ENCODE results near the gene BLOC1S4.

BLOC1S4 gene

DNA sequence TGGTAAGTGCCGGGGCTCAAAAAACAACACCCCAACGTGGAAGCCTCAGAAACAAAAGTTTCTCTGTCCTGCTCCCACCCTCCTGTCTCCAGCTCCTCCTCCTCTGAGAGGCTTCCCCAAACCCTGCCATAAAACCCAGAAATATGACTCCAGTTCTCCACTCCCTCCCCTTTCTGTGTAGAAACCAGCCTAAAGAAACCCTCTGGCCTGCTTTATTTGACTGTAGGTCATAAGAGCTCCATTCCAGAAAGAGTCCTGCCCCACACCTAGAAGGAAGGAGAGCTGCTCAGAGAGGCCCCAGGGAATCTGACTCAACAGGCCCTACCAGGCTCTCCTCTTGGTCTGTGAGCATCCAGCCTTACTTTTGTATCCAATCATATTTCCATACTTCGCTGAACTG lies 23.2 kb upstream of the BLOC1S4 start:
- no peak for DNase-seq

- no peak for DNase-seq
Observed at GRCh38 chr4:6693231-6694176, 22.5 kb upstream of the BLOC1S4 start, which contains the start of gene S100P. Gene S100P (plus strand): TSS chr4:6693878. CDS start chr4:6693933, 55 bp downstream.

GRCh38 chr4:6694177-6694901 lies 21.6 kb upstream of the BLOC1S4 start:
- no peak for DNase-seq

- DNase-seq: no peak
Observed at GRCh38 chr4:6695660-6696610, 20.0 kb upstream of the BLOC1S4 start.

DNA sequence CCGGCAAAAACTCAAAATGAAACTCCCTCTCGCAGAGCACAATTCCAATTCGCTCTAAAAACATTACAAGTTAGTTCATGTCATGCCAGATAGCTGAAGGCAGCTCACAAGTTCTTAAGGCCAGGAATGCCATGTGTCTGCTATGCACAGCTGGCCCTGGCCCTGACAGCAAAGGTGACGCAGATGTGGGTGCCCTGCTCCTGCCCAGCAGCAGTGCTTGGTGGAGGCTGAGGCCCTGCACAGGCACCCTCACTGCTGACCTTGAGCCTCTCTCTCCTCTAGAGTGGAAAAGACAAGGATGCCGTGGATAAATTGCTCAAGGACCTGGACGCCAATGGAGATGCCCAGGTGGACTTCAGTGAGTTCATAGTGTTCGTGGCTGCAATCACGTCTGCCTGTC lies 19.4 kb upstream of the BLOC1S4 start:
- DNase-seq: no peak

DNA sequence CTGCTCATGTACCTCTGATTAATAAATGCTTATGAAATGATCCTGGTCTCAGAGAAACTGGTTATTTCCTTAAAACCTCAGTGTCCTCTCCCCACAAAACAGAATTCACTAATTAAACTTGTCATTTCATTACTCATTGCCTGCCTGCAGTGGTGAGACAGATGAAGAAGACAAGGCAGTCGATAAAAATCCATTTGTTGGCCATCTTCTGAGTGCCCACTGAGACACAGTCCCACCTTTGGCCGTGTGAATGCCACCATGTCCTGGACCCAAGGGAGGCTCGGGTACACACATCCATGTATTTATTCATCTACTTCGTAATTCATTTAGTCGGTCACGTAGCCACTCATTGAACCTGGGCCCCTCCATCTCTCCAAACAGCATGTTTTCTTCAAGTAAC lies 18.8 kb upstream of the BLOC1S4 start:
- DNase-seq: no peak

DNA sequence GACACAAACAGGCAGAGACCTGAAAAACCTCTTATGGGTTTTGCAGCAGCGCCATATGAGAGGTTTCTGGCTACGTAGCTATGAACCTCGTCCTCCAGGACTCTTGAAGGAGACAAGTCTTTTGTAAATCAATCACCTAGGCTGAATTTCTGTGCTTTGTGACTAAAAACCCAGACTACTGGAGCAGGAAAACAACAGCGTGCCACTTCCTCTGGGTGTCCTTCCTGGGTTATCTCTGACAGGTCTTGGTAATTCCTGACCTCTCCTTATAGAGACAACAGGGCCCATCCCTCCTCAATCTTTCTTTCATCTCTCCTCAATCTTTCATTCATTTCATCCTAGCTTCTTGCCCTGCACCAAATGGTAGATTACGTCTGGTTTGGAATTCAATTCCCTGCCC lies 16.6 kb upstream of the BLOC1S4 start:
- DNase-seq: no peak

DNA sequence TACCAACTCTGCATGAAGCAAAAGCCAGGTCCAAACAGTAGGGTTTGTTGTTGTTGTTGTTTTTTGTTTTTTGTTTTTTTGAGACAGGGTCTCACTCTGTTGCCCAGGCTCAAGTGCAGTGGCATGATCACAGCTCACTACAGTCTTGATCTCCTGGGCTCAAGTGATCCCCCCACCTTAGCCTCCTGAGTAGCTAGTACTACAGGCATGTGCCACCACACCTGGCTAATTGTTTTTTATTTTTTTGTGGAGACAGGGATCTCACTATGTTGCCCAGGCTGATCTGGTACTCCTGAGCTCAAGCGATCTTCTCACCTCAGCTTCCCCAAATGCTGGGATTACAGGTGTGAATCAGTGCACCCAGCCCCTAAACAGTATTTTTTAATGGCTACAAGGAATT lies 16.1 kb upstream of the BLOC1S4 start:
- DNase-seq: no peak

DNA sequence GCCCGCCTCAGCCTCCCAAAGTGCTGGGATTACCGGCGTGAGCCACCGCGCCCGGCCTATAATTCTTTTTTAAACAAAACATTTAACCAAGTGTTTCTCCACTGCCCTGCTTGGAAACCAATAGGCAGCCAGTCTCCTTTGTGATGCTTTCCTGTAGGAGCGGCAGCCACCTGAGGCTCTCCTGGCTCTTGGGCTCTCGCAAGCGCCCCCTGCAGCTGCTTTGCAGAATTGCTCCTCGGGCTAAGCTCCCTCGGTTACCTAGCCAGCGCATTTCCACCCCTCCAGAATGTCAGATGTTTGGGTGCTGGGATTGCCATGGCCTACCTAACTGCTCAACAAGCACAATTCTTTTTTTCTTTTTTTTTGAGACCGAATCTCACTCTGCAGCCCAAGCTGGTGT lies 14.6 kb upstream of the BLOC1S4 start:
- DNase-seq: no peak

DNA sequence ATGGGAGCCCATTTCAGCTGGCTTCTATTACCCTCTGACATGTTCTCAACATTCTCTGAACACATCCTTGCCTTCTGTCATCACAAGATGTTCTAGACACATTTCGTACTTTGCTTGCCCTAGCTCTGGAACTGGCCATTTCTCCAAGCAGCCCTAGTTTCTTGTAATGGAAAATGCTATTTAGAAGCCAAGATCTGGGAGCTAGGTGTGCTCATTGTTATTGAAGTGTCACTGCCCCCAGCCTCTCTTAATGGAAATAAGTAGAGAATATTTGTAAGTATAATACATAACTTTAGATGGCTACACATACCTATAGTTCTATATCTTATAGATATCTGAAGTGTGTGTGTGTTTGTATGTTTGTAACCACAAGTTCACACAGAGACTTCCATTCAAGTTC lies 13.2 kb upstream of the BLOC1S4 start:
- no peak for DNase-seq

DNA sequence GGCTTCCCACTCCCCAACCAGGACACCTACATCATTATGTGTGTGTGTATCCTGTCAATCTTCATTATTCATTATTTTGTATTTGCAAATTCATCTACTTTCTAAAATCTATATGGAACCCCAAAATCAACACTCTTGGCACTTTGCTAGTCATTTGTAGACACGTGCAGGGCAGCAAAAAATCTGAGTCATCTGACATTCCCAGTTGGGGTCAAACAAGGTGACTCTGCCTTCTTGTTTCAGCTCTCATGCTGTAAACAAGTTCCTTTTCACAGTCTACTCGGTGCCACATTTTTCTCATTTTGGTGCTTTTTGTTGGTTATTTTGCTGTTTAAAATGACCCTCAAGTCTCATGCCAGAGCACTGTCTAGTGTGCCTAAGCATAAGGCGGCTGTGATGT lies 12.2 kb upstream of the BLOC1S4 start:
- DNase-seq: no peak

DNA sequence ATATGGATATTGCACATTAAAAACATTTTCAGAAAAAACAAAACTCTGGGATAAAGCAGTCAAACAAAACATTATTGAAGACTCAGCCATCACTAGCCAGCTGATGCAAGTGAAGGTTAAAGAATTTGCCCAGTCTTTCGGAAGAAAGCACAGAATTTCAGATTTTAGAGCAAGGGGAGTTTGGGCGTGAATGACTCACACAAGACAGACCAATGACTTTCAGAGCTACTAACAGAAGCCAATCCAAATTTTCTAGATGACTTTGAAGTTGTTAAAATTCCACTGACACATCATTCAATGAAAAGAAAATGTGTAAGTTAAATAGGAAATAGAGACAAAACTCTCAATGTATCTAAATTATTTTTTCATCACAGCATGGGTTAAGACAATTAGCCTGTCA lies 10.3 kb upstream of the BLOC1S4 start:
- no peak for DNase-seq

DNA sequence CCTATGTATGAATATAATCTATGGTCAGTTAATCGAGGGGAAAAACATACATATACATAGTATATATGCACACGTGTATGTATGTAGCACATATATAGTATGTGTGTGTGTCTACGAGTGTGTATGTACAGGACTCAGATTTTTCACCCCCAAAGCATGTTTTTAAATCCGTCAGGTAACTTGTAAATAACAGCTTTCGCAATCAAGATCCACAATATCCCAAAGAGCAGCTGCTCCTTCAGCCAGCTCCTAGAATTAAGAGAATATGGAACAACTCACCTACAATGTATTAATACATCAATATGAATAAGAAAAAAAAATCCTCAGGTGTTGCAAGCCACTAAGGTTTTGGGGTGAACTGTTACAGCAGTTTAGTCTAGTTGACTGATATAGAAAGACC lies 9.8 kb upstream of the BLOC1S4 start:
- DNase-seq: no peak

DNA sequence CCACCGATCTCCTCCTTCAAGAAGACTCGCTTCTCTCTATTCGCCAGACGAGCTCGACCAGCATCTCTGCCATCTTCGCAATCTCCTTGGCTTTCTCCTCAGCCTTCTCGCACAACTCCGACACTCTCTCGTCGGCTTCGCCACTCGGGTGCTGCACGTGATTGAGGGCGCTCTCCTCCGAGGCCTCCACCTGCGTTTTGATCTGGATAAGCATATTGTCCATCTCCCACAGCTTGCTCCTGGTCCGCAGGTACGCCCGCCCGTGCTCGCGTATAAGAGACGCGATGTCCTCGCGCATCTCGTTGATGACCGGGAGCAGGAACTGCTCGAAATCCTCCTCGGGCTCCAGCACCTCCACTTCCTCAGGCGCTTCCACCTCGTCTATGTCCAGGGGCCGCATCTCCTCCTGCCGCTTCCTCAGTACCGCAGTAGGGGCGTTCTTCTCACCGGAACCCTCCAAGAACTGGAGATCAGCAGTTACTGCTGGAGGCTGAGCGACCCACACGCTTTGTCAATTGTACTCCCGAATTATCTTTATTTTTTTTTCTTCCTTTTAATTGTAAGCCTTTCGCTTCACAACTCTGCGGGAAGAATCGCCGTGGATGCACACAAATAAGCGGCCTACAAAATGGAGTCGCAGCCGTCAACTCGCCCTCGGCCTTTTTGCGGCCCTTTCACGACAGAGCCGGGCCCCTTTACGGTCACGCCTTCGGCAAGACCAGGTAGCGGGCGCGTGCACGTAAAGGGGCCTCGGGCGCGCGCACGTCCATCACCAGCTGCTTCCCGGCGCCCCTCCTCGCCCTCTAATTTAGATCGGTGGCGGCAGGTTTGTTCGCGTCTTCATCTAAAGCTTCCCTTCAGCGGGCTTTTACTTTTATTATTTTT lies 6.5 kb upstream of the BLOC1S4 start, which contains the start of gene MRFAP1L1:
Gene MRFAP1L1, minus strand, starts transcription at position 636 of the 885 bp plus-strand sequence. Its CDS starts 236 bp downstream, at position 400.
- DNase-seq: peak; percentile 77 to 93

DNA sequence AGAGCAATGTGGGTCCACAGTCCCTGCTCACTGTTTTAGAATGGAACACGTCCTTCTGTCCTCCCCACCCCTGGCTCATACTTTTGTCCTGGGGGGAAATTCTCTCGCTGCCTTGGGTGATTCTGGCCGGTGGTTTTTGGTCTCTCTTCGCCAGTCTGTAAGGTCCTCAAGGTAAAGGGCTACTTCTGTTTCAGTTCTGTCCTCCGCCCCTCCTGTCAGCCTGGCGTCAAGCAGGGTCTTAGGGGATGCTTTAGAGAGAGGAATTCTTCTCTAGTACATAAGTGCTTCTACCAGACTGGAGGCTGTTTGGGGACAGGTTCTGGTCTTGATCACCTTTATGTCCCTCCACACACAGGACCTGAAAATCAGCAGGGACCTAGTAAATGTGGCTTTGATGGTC lies 5.7 kb upstream of the BLOC1S4 start:
- DNase-seq: no peak

- DNase-seq: no peak
Observed at GRCh38 chr4:6710996-6711395, 5.0 kb upstream of the BLOC1S4 start.

DNA sequence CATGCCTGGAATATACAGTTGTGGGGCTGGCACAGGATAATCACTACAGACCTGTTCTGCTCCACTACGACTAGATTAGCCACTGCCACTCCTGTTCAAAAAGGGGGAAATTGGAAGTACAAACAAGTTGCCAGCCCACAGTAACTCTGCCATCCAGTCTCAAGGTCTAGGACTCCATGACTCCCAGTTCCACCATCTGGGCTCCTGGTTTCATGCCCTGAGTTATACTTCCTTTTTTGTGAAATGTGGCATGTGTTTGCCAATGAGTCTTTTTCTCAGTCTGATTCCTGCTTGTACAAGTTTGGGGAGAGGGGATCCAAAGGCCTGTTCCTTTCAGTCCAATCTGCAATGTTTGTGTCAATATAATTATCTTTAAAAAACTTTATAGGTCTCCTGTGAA lies 1.0 kb upstream of the BLOC1S4 start:
- no peak for DNase-seq

DNA sequence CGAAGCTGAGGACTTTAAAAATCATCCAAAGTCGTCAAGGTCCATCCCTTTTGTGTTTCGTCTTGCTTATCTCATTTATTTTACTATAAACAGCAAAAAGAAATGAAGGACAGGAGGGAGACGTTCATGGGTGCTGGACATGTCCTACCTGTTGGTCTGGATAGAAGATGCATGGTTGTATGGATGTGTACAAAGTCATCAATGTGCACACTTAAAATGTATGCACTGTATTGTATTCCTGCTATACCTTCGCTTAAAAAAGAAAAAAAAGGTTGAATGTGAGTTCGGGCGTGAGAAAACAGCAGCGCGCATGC lies 313 bp upstream of the BLOC1S4 start:
- no peak for DNase-seq

- no peak for DNase-seq
Observed at GRCh38 chr4:6716958-6717655, 1.1 kb downstream of the BLOC1S4 start.

- DNase-seq: no peak
Observed at GRCh38 chr4:6718932-6719610, 3.1 kb downstream of the BLOC1S4 start.
